Astrocyte of the spinal cord (primary cell): ENCODE results near the gene RAB8B.

Source experiments
- DNase-seq: peaks from one replicate; pipeline ENCODE4 v3.0.0; 2011; ENCODE audit warnings: low read depth, low spot score
- H3K4me3 ChIP-seq: 2 replicates; pipeline ENCODE4 v1.5.1; 2011; ENCODE audit warnings: low read depth, mild to moderate bottlenecking, low read length, moderate library complexity
- CTCF ChIP-seq: IDR thresholded peaks from 2 replicates; pipeline ENCODE4 v1.5.1; 2012; ENCODE audit warnings: low read depth, mild to moderate bottlenecking, low read length, inconsistent platforms
- in situ Hi-C: cut with HindIII; loops from 2 replicates; pipeline ENCODE4 v1.10.0; 2017; ENCODE audit warnings: low sequenced_read_pairs

Gene RAB8B

GRCh38 chr15:63165166-63165859 is 24.1 kb upstream of the RAB8B start:
- no peak for TF ChIP-seq CTCF
- in situ Hi-C loops, result no loop called here
- no peak overlapping the region for H3K4me3 ChIP-seq
- DNase-seq, result no peak

- no peak for DNase-seq
- in situ Hi-C loops, result no loop called here
- H3K4me3 ChIP-seq, result no peak overlapping the region
- TF ChIP-seq CTCF, result no peak
Observed at GRCh38 chr15:63166219-63166618, 23.2 kb upstream of the RAB8B start.

- in situ Hi-C loops, result no loop called here
- no peak overlapping the region for H3K4me3 ChIP-seq
- no peak for TF ChIP-seq CTCF
- DNase-seq, result no peak
Observed at GRCh38 chr15:63169788-63170187, 19.6 kb upstream of the RAB8B start.

- in situ Hi-C loops, result no loop called here
- H3K4me3 ChIP-seq, result no peak overlapping the region
- no peak for DNase-seq
- TF ChIP-seq CTCF, result no peak
Observed at GRCh38 chr15:63172376-63172775, 17.0 kb upstream of the RAB8B start.

GRCh38 chr15:63172851-63173451 is 16.5 kb upstream of the RAB8B start:
- in situ Hi-C loops, result no loop called here
- no peak for TF ChIP-seq CTCF
- DNase-seq, result no peak
- no peak overlapping the region for H3K4me3 ChIP-seq

- DNase-seq, result no peak
- in situ Hi-C loops, result no loop called here
- H3K4me3 ChIP-seq, result no peak overlapping the region
- no peak for TF ChIP-seq CTCF
Observed at GRCh38 chr15:63176302-63176701, 13.1 kb upstream of the RAB8B start.
